ENCODE results near the gene SH3D19.

SH3D19 gene

GRCh38 chr4:151231915-151232595, 93.3 kb downstream of the SH3D19 start:
- TF ChIP-seq, protein P1, sequence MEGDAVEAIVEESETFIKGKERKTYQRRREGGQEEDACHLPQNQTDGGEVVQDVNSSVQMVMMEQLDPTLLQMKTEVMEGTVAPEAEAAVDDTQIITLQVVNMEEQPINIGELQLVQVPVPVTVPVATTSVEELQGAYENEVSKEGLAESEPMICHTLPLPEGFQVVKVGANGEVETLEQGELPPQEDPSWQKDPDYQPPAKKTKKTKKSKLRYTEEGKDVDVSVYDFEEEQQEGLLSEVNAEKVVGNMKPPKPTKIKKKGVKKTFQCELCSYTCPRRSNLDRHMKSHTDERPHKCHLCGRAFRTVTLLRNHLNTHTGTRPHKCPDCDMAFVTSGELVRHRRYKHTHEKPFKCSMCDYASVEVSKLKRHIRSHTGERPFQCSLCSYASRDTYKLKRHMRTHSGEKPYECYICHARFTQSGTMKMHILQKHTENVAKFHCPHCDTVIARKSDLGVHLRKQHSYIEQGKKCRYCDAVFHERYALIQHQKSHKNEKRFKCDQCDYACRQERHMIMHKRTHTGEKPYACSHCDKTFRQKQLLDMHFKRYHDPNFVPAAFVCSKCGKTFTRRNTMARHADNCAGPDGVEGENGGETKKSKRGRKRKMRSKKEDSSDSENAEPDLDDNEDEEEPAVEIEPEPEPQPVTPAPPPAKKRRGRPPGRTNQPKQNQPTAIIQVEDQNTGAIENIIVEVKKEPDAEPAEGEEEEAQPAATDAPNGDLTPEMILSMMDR (IDR thresholded peaks at IDR 0.05; ENCODE audit: insufficient read depth, missing control alignments), result no peak
- DNase-seq (ENCODE audit: insufficient read length, low spot score), result no peak
- peak; percentile 98 for FAIRE-seq

GRCh38 chr4:151228189-151229119, 97.0 kb downstream of the SH3D19 start:
- peak; percentile 38 for FAIRE-seq
- DNase-seq (ENCODE audit: insufficient read length, low spot score), result no peak

GRCh38 chr4:151227731-151228130, 97.7 kb downstream of the SH3D19 start:
- DNase-seq (ENCODE audit: insufficient read length, low spot score) (no peak), FAIRE-seq (no peak)
- TF ChIP-seq, protein P1 (IDR thresholded peaks at IDR 0.05; ENCODE audit: insufficient read depth, missing control alignments), result no peak

More at GRCh38 chr4:151228189-151229119, 97.0 kb downstream of the SH3D19 start:
- TF ChIP-seq, protein P1 (IDR thresholded peaks at IDR 0.05; ENCODE audit: insufficient read depth, missing control alignments), result no peak

GRCh38 chr4:151227172-151227571, 98.2 kb downstream of the SH3D19 start:
- FAIRE-seq, result peak; percentile 72
- TF ChIP-seq, protein P1 (IDR thresholded peaks at IDR 0.05; ENCODE audit: insufficient read depth, missing control alignments), result no peak
- no peak for DNase-seq (ENCODE audit: insufficient read length, low spot score)

- FAIRE-seq (peak; percentile 64), DNase-seq (ENCODE audit: insufficient read length, low spot score) (no peak)
- TF ChIP-seq, protein P1 (IDR thresholded peaks at IDR 0.05; ENCODE audit: insufficient read depth, missing control alignments), result no peak
Measured at GRCh38 chr4:151226004-151226932, 99.1 kb downstream of the SH3D19 start.

GRCh38 chr4:151223465-151223864, 101.9 kb downstream of the SH3D19 start:
- DNase-seq (ENCODE audit: insufficient read length, low spot score) (no peak), FAIRE-seq (no peak)
- TF ChIP-seq, protein P1 (IDR thresholded peaks at IDR 0.05; ENCODE audit: insufficient read depth, missing control alignments), result no peak

All from D721Med (cell line).